Hepatocyte (in vitro differentiated cells): ENCODE measurements around the gene CDHR3.
"Not testable (repeated sequence)": the region's sequence is repeated elsewhere in the genome, so short reads cannot be mapped to it uniquely, and the experiment has no call there.

ENCODE experiments used
- CTCF ChIP-seq: fragments of 200-600 bp; sonication (generic); IDR thresholded peaks from 2 replicates; pipeline ENCODE4 v1.5.1; 2016; ENCODE audit warnings: antibody characterized with exemption, mild to moderate bottlenecking; ENCODE audit not compliant: poor library complexity
- EZH2 ChIP-seq: fragments of 200-600 bp; sonication (generic); IDR thresholded peaks from 2 replicates; pipeline ENCODE4 v1.6.1; 2016; ENCODE audit warnings: antibody characterized with exemption, mild to moderate bottlenecking, borderline replicate concordance
- EZH2phosphoT487 ChIP-seq: fragments of 200-600 bp; sonication (generic); IDR thresholded peaks from one replicate; pipeline ENCODE4 v1.6.1; 2018; ENCODE audit warnings: antibody characterized with exemption, mild to moderate bottlenecking, low read depth, moderate library complexity; ENCODE audit not compliant: unreplicated experiment, severe bottlenecking

GRCh38 chr7:105955651-105956466 lies 7.2 kb upstream of the CDHR3 start:
- TF ChIP-seq CTCF, EZH2phosphoT487, EZH2: not testable (repeated sequence)
